ENCODE measurements around the gene MACF1.
A peak's percentile ranks its signal among the peaks of the same experiment; 100 is the strongest.

The MACF1 gene

DNA sequence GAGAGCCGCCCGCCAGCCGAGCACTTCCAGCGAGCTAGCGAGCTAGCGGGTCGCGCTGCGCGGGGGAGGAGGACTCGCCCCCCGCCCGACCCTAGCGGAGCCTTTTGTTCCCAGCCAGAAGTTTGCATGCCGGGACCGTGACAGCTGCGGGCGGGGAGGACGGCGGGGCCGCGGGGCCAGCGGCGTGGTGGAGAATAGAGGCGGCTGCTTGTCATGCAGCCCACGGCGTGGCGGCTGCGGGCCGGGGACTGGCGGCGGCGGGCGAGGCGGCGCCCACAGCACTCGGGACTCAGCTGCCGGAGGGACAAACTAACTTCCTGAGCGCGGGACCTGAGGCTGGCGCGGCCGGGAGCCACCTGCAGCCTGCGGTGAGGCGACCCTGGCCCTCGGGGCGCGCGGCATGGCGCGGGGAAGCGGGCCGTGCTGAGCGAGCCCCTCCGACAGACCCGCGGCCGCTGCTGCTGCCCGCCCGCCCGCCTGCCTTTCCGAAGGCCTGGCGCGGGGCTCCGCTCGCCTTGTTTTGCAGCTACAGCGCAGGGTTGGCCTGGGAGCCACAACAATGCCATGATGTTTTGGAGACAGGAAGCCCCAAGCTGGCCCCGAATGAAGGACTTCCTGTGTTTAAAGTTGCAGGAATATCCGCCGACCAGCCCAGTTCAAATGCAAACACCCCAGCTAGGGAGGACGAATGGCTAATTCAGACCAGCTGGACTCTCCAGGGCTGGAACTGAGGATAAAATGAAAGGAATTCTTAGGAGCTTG lies 204.7 kb downstream of the MACF1 start:
- peaks cover 38% of the 10 kb centered on the region for H3K4me1 ChIP-seq (ENCODE audit: low read depth, poor library complexity, severe bottlenecking)
- H3K27ac ChIP-seq, result no peak overlapping the region
- no peak overlapping the region for H3K4me3 ChIP-seq (IDR thresholded peaks at IDR 0.05; ENCODE audit: insufficient read depth, low read depth, low read length)
- H3K79me2 ChIP-seq (ENCODE audit: insufficient read depth, low read depth), result 0 out of 2 replicates have a peak, but pooled peaks cover 4% of the 10 kb centered on the region
- no peaks in the 10 kb centered on the region for H3K27me3 ChIP-seq (ENCODE audit: insufficient read depth, low read depth)
- peak overlapping the region; percentile 66 for H2AFZ ChIP-seq (ENCODE audit: low read depth)
- H3K4me2 ChIP-seq, result peak overlapping the region; percentile 56; the same call in 1 of the 2 replicates
- H3K9ac ChIP-seq, result peak overlapping the region; percentile 32; the same call in 1 of the 2 replicates
- TF ChIP-seq, protein P1, sequence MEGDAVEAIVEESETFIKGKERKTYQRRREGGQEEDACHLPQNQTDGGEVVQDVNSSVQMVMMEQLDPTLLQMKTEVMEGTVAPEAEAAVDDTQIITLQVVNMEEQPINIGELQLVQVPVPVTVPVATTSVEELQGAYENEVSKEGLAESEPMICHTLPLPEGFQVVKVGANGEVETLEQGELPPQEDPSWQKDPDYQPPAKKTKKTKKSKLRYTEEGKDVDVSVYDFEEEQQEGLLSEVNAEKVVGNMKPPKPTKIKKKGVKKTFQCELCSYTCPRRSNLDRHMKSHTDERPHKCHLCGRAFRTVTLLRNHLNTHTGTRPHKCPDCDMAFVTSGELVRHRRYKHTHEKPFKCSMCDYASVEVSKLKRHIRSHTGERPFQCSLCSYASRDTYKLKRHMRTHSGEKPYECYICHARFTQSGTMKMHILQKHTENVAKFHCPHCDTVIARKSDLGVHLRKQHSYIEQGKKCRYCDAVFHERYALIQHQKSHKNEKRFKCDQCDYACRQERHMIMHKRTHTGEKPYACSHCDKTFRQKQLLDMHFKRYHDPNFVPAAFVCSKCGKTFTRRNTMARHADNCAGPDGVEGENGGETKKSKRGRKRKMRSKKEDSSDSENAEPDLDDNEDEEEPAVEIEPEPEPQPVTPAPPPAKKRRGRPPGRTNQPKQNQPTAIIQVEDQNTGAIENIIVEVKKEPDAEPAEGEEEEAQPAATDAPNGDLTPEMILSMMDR (conservative IDR thresholded peaks at IDR 0.05; ENCODE audit: low read depth, low read length), result no peak
- no peaks in the 10 kb centered on the region for H4K20me1 ChIP-seq (ENCODE audit: insufficient read depth)
- no peaks in the 10 kb centered on the region for H3K36me3 ChIP-seq (ENCODE audit: insufficient read depth)

DNA sequence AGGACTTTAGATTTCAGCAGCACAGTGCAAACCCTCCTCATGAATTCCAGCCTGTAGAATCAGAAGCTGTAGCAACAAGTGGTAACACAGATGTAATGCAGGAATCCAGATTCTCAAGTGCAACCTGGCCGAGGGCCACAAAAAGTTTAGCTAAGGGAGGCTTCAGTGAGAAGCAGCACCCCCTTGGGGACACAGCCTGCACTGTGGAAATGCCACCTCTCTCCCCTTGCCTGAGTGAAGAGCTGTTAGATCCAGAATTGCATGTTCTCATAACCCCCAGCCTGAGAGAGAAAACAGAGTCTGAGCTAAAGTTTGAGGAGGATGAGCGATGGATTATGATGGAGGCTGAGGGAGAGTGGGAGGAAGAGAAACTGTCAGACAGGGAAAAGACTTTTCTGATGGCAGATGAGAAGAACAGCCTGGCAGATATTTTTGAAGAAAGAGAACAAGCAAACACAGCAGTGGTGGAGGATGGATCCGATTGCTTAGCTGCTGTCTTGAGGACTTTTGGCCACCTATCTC lies 206.5 kb downstream of the MACF1 start:
- Histone ChIP-seq H3K27ac (no peak overlapping the region), H3K36me3 (ENCODE audit: insufficient read depth) (no peaks in the 10 kb centered on the region), H2AFZ (ENCODE audit: low read depth) (no peak overlapping the region), H3K4me3 (IDR thresholded peaks at IDR 0.05; ENCODE audit: insufficient read depth, low read depth, low read length) (no peak overlapping the region), H3K4me2 (peak overlapping the region; percentile 30; the same call in 1 of the 2 replicates), H3K79me2 (ENCODE audit: insufficient read depth, low read depth) (0 out of 2 replicates have a peak, but pooled peaks cover 4% of the 10 kb centered on the region), H4K20me1 (ENCODE audit: insufficient read depth) (no peaks in the 10 kb centered on the region), H3K9ac (no peak overlapping the region), H3K4me1 (ENCODE audit: low read depth, poor library complexity, severe bottlenecking) (peaks cover 38% of the 10 kb centered on the region), H3K27me3 (ENCODE audit: insufficient read depth, low read depth) (no peaks in the 10 kb centered on the region)
- TF ChIP-seq, protein P1 (conservative IDR thresholded peaks at IDR 0.05; ENCODE audit: low read depth, low read length), result peak; percentile 71; the same call in 1 of the 2 replicates

DNA sequence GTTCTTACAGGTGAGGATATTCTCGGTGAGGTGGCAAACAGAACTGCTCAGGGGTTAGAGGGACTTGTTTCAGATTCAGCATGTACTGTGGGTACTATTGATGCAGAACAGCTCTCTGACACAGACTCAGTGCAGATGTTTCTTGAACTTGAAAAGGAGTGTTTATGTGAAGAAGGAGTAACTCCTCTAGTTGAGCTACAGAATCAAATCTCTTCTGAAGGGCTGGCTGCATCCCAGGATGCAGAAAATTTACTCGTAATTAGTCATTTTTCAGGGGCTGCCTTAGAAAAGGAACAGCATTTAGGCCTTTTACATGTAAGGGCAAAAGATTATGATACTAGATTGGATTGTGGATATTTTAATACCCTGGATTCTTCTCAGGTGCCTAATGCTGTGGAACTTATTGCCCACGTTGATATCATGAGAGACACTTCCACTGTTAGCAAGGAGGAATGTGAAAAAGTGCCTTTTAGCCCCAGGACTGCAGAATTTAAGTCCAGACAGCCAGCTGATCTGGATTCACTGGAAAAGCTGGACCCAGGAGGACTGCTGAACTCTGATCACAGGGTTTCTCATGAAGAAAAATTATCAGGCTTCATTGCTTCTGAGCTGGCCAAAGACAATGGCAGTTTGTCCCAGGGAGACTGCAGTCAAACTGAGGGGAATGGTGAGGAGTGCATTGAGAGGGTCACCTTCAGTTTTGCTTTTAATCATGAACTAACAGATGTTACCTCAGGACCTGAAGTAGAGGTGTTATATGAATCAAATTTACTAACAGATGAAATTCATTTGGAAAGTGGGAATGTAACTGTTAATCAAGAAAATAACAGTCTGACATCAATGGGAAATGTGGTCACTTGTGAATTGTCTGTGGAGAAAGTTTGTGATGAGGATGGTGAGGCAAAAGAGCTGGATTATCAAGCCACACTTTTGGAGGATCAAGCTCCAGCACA lies 207.3 kb downstream of the MACF1 start:
- Histone ChIP-seq H3K36me3 (ENCODE audit: insufficient read depth) (no peaks in the 10 kb centered on the region), H2AFZ (ENCODE audit: low read depth) (no peak overlapping the region), H3K27ac (no peak overlapping the region), H3K4me1 (ENCODE audit: low read depth, poor library complexity, severe bottlenecking) (peaks cover 36% of the 10 kb centered on the region), H3K4me3 (IDR thresholded peaks at IDR 0.05; ENCODE audit: insufficient read depth, low read depth, low read length) (no peak overlapping the region), H3K79me2 (ENCODE audit: insufficient read depth, low read depth) (0 out of 2 replicates have a peak, but pooled peaks cover 4% of the 10 kb centered on the region), H4K20me1 (ENCODE audit: insufficient read depth) (no peaks in the 10 kb centered on the region), H3K9ac (no peak overlapping the region), H3K27me3 (ENCODE audit: insufficient read depth, low read depth) (no peaks in the 10 kb centered on the region), H3K4me2 (no peak overlapping the region)
- TF ChIP-seq, protein P1 (conservative IDR thresholded peaks at IDR 0.05; ENCODE audit: low read depth, low read length), result no peak

DNA sequence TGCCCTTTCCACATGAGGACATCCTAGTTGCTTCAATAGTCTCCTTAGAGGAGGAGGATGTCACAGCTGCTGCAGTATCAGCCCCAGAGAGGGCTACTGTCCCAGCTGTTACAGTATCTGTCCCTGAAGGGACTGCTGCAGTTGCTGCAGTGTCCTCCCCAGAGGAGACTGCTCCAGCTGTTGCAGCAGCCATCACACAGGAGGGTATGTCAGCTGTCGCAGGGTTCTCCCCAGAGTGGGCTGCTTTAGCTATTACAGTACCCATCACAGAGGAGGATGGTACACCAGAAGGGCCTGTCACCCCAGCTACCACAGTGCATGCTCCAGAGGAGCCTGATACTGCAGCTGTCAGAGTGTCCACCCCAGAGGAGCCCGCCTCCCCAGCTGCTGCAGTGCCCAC lies 208.4 kb downstream of the MACF1 start:
- TF ChIP-seq, protein P1 (conservative IDR thresholded peaks at IDR 0.05; ENCODE audit: low read depth, low read length), result no peak
- H3K4me3 ChIP-seq (IDR thresholded peaks at IDR 0.05; ENCODE audit: insufficient read depth, low read depth, low read length), result no peak overlapping the region
- no peak overlapping the region for H3K4me2 ChIP-seq
- H4K20me1 ChIP-seq (ENCODE audit: insufficient read depth), result no peaks in the 10 kb centered on the region
- 0 out of 2 replicates have a peak, but pooled peaks cover 4% of the 10 kb centered on the region for H3K79me2 ChIP-seq (ENCODE audit: insufficient read depth, low read depth)
- H3K36me3 ChIP-seq (ENCODE audit: insufficient read depth), result no peaks in the 10 kb centered on the region
- H3K27ac ChIP-seq, result no peak overlapping the region
- H3K27me3 ChIP-seq (ENCODE audit: insufficient read depth, low read depth), result no peaks in the 10 kb centered on the region
- no peak overlapping the region for H2AFZ ChIP-seq (ENCODE audit: low read depth)
- H3K4me1 ChIP-seq (ENCODE audit: low read depth, poor library complexity, severe bottlenecking), result peaks cover 25% of the 10 kb centered on the region
- H3K9ac ChIP-seq, result no peak overlapping the region

Measured in KMS-11 (cell line).